ENCODE measurements around the gene CEACAM19. TPM values are rescaled to one million over a fixed set of nuclear protein-coding genes. Genes with fewer than 3 reads are reported as not detected.

CEACAM19 gene
- total and polyA plus RNA-seq, 10 of the 15 experiments (the other 5 are each of a cell fraction or from before 2014, with no cell fraction given): 0.13 to 0.31 (median 0.17) TPM; not detected in 4

GRCh38 chr19:44694184-44694579 is 22.9 kb downstream of the CEACAM19 start (continued):
- TF ChIP-seq, protein P1, sequence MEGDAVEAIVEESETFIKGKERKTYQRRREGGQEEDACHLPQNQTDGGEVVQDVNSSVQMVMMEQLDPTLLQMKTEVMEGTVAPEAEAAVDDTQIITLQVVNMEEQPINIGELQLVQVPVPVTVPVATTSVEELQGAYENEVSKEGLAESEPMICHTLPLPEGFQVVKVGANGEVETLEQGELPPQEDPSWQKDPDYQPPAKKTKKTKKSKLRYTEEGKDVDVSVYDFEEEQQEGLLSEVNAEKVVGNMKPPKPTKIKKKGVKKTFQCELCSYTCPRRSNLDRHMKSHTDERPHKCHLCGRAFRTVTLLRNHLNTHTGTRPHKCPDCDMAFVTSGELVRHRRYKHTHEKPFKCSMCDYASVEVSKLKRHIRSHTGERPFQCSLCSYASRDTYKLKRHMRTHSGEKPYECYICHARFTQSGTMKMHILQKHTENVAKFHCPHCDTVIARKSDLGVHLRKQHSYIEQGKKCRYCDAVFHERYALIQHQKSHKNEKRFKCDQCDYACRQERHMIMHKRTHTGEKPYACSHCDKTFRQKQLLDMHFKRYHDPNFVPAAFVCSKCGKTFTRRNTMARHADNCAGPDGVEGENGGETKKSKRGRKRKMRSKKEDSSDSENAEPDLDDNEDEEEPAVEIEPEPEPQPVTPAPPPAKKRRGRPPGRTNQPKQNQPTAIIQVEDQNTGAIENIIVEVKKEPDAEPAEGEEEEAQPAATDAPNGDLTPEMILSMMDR (IDR thresholded peaks at IDR 0.05 in 2 of 3, conservative IDR thresholded peaks at IDR 0.05 in 1 of 3; ENCODE audit: control insufficient read depth in 2 of 3, extremely low read depth in 1 of 3, insufficient read depth in 1 of 3, low read depth in 3 of 3, low read length in 3 of 3): peak; percentile 38 to 56 (median 48); a peak in 5 of 6 replicates
- TF ChIP-seq, protein P2, sequence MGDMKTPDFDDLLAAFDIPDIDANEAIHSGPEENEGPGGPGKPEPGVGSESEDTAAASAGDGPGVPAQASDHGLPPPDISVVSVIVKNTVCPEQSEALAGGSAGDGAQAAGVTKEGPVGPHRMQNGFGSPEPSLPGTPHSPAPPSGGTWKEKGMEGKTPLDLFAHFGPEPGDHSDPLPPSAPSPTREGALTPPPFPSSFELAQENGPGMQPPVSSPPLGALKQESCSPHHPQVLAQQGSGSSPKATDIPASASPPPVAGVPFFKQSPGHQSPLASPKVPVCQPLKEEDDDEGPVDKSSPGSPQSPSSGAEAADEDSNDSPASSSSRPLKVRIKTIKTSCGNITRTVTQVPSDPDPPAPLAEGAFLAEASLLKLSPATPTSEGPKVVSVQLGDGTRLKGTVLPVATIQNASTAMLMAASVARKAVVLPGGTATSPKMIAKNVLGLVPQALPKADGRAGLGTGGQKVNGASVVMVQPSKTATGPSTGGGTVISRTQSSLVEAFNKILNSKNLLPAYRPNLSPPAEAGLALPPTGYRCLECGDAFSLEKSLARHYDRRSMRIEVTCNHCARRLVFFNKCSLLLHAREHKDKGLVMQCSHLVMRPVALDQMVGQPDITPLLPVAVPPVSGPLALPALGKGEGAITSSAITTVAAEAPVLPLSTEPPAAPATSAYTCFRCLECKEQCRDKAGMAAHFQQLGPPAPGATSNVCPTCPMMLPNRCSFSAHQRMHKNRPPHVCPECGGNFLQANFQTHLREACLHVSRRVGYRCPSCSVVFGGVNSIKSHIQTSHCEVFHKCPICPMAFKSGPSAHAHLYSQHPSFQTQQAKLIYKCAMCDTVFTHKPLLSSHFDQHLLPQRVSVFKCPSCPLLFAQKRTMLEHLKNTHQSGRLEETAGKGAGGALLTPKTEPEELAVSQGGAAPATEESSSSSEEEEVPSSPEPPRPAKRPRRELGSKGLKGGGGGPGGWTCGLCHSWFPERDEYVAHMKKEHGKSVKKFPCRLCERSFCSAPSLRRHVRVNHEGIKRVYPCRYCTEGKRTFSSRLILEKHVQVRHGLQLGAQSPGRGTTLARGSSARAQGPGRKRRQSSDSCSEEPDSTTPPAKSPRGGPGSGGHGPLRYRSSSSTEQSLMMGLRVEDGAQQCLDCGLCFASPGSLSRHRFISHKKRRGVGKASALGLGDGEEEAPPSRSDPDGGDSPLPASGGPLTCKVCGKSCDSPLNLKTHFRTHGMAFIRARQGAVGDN (IDR thresholded peaks at IDR 0.05): no peak
- TF ChIP-seq, protein P3, sequence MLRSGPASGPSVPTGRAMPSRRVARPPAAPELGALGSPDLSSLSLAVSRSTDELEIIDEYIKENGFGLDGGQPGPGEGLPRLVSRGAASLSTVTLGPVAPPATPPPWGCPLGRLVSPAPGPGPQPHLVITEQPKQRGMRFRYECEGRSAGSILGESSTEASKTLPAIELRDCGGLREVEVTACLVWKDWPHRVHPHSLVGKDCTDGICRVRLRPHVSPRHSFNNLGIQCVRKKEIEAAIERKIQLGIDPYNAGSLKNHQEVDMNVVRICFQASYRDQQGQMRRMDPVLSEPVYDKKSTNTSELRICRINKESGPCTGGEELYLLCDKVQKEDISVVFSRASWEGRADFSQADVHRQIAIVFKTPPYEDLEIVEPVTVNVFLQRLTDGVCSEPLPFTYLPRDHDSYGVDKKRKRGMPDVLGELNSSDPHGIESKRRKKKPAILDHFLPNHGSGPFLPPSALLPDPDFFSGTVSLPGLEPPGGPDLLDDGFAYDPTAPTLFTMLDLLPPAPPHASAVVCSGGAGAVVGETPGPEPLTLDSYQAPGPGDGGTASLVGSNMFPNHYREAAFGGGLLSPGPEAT (IDR thresholded peaks at IDR 0.05; ENCODE audit: low read depth): no peak
- TF ChIP-seq USF2 (IDR thresholded peaks at IDR 0.05; ENCODE audit: borderline replicate concordance, low read depth, low read length) (no peak), ZNF274 (IDR thresholded peaks at IDR 0.05; ENCODE audit: insufficient read depth, insufficient read length) (no peak), ATF7 (IDR thresholded peaks at IDR 0.05; ENCODE audit: low read depth) (no peak), JUNB (IDR thresholded peaks at IDR 0.05) (no peak), PBX3 (IDR thresholded peaks at IDR 0.05; ENCODE audit: insufficient replicate concordance, low read depth, low read length) (no peak)
